Esophagus squamous epithelium (tissue), 5 donors: ENCODE data around the gene POLN. TPM values are rescaled to one million over a fixed set of nuclear protein-coding genes. Genes with fewer than 3 reads are reported as not detected.
A peak's percentile ranks its signal among the peaks of the same experiment; 100 is the strongest.

ENCODE experiments used
- DNase-seq: peaks from one replicate; lab custom pipeline; 2025; lab: John Stamatoyannopoulos, UW
- H3K27ac ChIP-seq, 4 donors: fragments of 200-600 bp; sonication (generic); one replicate each; pipeline ENCODE4 v1.5.1; 2016 to 2019; ENCODE audit warnings: mild to moderate bottlenecking in 1 of 4
- H3K27me3 ChIP-seq, 4 donors: fragments of 200-600 bp; sonication (generic); 1 replicate in 3 of 4; 2 replicates in 1 of 4; pipeline versions ENCODE4 v1.5.1 to v1.6.0; 2017 to 2021; ENCODE audit warnings: antibody characterized with exemption in 1 of 4
- H3K36me3 ChIP-seq, 3 donors: fragments of 200-600 bp; sonication (generic); one replicate each; pipeline ENCODE4 v1.5.1; 2016 to 2019
- H3K4me1 ChIP-seq, 3 donors: fragments of 200-600 bp; sonication (generic); one replicate each; pipeline ENCODE4 v1.5.1; 2017 to 2019
- H3K4me3 ChIP-seq, 4 donors: fragments of 200-600 bp; sonication (generic); 1 replicate in 3 of 4; 2 replicates in 1 of 4; pipeline ENCODE4 v1.5.1; 2016 to 2019; ENCODE audit warnings: mild to moderate bottlenecking in 2 of 4, moderate library complexity in 1 of 4
- H3K9me3 ChIP-seq, 3 donors: fragments of 200-600 bp; sonication (generic); one replicate each; pipeline ENCODE4 v1.5.1; 2016 to 2019
- POLR2A ChIP-seq, 4 donors: fragments of 450-650 bp; IDR thresholded peaks; one replicate each; pipeline ENCODE4 v1.6.1; 2017; ENCODE audit warnings: antibody characterized with exemption in 4 of 4, mild to moderate bottlenecking in 4 of 4, moderate library complexity in 3 of 4
- WGBS, 2 donors: methylation state at CpG; one replicate each; pipeline ENCODE4 v1.1.5; 2018; 5-methylcytosine and 5-hydroxymethylcytosine counted together
- intact Hi-C: fragments of 100-400 bp; cut with DNase I; formaldehyde crosslinking; loops from one replicate; pipeline ENCODE4 v1.15.0; 2022
- total RNA-seq, 4 donors: library from RNA; depleted of rRNA; stranded (reverse); fragments of >200 nt; gene quantifications; one replicate each; pipeline ENCODE4 v1.1.0, GENCODE V29; 2016
- TF ChIP-seq, protein P1 (sequence below), 6 experiments: fragments of 450-650 bp in 4 of 6; fragments of 200-600 bp in 2 of 6; sonication (generic) in 2 of 6; IDR thresholded peaks; one replicate each; pipeline ENCODE4 v1.5.1; 2016 to 2019; ENCODE audit warnings: antibody characterized with exemption in 6 of 6, mild to moderate bottlenecking in 4 of 6, moderate library complexity in 4 of 6
- donor health status: DM: yes; HTN: yes; CAD: no.

POLN gene
- total RNA-seq, 4 donors from 2014 or later: 0.19 to 1.5 (median 1.2) TPM

DNA sequence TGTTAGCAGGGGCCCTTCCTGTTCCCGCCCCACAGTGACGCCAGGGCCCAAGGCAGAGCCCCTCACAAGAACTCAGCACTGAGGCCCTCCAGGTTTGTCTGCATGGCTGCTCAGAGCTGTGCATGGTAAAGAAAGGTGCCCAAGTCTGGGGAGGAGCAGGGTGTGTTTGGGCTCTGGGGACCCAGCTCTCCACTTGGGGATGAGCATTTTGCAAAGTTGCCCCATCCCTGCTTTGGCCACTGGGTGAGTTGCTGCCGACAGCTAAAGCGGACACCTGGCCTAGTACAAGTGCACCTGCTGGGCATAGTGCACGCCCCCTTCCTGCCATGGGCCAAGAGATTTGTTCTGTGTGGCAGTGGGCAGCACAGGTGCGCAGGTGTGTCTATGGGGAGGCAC, 22.0 kb upstream of the POLN start:
- whole genome bisulfite sequencing, 2 donors: 66% methylated on average over 6 of the region's 6 CpGs; no CpG with 5 or more reads in 1 of the 2 donors

DNA sequence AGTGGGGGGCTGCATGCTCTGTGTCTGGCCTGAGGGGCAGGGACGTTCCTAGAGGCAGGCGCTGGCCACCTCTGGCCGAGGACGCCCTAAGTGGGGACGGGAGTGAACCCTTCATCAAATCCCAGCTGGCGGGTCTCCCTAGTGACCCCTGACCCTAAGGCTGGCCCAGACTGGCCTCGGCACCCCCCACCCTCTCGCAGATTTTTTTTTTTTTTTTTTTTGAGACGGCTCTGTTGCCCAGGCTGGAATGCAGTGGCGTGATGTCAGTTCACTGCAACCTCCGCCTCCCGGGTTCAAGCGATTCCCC, 21.0 kb upstream of the POLN start:
- peaks cover 33 to 76% (median 41%) of the 10 kb centered on the region in 3 donors for H3K4me1 ChIP-seq
- peak overlapping the region; percentile 39 to 98 (median 73) for H3K4me3 ChIP-seq
- no peaks in the 10 kb centered on the region for H3K27me3 ChIP-seq
- TF ChIP-seq, protein P1, sequence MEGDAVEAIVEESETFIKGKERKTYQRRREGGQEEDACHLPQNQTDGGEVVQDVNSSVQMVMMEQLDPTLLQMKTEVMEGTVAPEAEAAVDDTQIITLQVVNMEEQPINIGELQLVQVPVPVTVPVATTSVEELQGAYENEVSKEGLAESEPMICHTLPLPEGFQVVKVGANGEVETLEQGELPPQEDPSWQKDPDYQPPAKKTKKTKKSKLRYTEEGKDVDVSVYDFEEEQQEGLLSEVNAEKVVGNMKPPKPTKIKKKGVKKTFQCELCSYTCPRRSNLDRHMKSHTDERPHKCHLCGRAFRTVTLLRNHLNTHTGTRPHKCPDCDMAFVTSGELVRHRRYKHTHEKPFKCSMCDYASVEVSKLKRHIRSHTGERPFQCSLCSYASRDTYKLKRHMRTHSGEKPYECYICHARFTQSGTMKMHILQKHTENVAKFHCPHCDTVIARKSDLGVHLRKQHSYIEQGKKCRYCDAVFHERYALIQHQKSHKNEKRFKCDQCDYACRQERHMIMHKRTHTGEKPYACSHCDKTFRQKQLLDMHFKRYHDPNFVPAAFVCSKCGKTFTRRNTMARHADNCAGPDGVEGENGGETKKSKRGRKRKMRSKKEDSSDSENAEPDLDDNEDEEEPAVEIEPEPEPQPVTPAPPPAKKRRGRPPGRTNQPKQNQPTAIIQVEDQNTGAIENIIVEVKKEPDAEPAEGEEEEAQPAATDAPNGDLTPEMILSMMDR (IDR thresholded peaks at IDR 0.05): no peak
- no peak for TF ChIP-seq POLR2A (IDR thresholded peaks at IDR 0.05)
- intact Hi-C loops: no loop called here
- peaks cover 0 to 23% (median 0%) of the 10 kb centered on the region in 3 donors for H3K36me3 ChIP-seq
- H3K27ac ChIP-seq: peak overlapping the region; percentile 87 to 98 (median 92)
- H3K9me3 ChIP-seq: no peaks in the 10 kb centered on the region
- 38 to 40% methylated on average over 10 to 13 of the region's 13 CpGs for WGBS, 2 donors
- no peak for DNase-seq

More for the DNA sequence above, 22.0 kb upstream of the POLN start:
- TF ChIP-seq POLR2A (IDR thresholded peaks at IDR 0.05): no peak
- TF ChIP-seq, protein P1 (IDR thresholded peaks at IDR 0.05): no peak
- Histone ChIP-seq H3K27me3 (no peaks in the 10 kb centered on the region), H3K27ac (no peak overlapping the region), H3K4me1 (peaks cover 25 to 65% (median 32%) of the 10 kb centered on the region in 3 donors), H3K4me3 (no peak overlapping the region), H3K36me3 (peaks cover 0 to 13% (median 0%) of the 10 kb centered on the region in 3 donors), H3K9me3 (no peaks in the 10 kb centered on the region)
- no peak for DNase-seq
- intact Hi-C loops: no loop called here

DNA sequence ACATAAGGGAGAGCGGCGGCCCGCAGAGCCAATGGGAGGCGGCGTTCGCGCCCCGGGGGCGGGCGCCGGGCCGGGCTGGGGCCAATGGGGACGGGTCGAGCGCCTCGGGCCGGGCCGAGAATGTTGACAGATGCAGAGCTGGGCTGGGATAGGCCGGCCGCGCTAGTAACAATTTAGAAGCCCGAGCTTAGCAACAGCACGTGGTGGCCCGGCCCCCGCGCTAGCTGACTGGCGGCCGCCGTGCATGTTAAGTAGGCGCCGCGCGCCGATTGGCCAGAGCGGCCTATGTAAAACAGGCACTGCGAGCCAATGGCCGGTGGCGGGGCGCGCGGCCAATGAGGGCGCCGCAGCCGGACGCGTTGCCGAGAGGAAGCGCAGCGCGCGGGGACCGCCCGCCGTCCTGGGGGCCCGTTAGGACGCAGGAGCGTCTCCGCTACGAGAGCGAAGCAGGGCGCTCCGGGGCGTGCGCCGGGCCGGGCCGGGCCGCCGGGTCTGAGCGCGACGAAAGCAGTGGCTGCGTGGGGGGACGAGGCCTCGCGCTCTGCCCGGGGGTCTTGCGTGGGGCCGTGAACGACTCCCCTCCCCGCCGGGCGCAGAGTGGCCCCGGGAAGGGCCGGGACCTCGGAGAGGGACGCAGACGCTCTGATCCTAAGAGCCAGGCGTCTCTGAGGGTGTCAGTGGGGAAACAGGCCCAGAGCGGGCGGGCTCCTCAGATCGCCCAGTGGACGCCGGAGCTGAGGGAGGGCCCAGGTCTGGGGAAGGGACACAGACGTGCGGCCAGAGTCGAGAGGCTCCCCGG, 20.4 kb upstream of the POLN start:
- Histone ChIP-seq H3K9me3 (no peaks in the 10 kb centered on the region), H3K27ac (peak overlapping the region; percentile 87 to 98 (median 94)), H3K36me3 (peaks cover 0 to 28% (median 0%) of the 10 kb centered on the region in 3 donors), H3K4me1 (peaks cover 36 to 81% (median 47%) of the 10 kb centered on the region in 3 donors), H3K4me3 (peak overlapping the region; percentile 87 to 98 (median 93)), H3K27me3 (no peaks in the 10 kb centered on the region)
- peak; percentile 99 for DNase-seq
- WGBS, 2 donors: 0 to 1% methylated on average over 4 to 21 of the region's 98 CpGs
- intact Hi-C loops: no loop called here
- TF ChIP-seq, protein P1 (IDR thresholded peaks at IDR 0.05): peak in 1 of 6 experiments; percentile 7
- TF ChIP-seq POLR2A (IDR thresholded peaks at IDR 0.05): peak in 3 of 4 donors; percentile 66 to 97 (median 95)

DNA sequence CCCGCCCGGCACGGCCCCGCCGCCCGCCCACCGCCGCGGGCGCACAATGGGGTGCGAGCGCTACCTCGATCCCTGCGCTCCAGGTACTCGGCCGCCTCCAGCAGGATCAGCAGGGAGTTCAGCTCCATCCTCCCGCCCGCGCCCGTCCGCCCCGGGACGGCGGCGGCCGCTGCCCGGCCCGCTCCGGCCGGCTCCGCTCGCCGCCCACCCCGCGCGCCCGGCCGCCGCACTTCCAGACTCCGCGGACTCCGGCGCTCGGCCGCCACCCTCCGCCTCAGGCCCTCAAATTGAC, 19.9 kb upstream of the POLN start, which contains the start of gene MXD4:
TSS of gene MXD4 (minus strand) at position 257 of the 292 bp plus-strand sequence. CDS start at position 128, 129 bp downstream.
- DNase-seq: no peak
- peaks cover 42 to 82% (median 52%) of the 10 kb centered on the region in 3 donors for H3K4me1 ChIP-seq
- TF ChIP-seq, protein P1 (IDR thresholded peaks at IDR 0.05): no peak
- peak in 1 of 4 donors; percentile 13 for TF ChIP-seq POLR2A (IDR thresholded peaks at IDR 0.05)
- no peaks in the 10 kb centered on the region for H3K9me3 ChIP-seq
- no CpG with 5 or more reads among the region's 46 CpGs for WGBS, 2 donors
- intact Hi-C loops: no loop called here
- peak within 1 kb of the TSS; percentile 90 to 98 (median 94) for H3K27ac ChIP-seq
- H3K36me3 ChIP-seq: peaks cover 0 to 34% (median 0%) of the 10 kb centered on the region in 3 donors
- peak within 1 kb of the TSS; percentile 87 to 98 (median 93) for H3K4me3 ChIP-seq
- H3K27me3 ChIP-seq: no peaks in the 10 kb centered on the region
